ENCODE data around the gene MED12.

DNA sequence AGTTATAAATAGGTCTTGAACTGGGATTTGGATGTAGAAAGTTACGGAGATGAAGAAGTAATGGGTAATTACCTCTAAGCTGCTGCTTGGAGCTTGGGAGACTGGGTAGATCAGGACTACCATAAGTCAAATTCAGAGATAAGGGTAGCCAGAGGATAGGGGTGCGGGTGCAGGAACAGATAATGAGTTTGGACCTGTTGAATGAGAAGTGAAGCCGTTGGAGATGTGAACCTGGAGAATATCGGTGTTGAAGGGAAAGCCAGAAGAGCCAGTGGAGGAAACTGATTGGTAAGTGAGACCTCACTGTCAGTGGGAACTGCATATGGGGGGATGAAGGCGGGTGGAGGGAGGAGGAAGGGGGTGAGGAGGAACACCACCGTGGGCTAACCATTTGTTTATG is 23.4 kb upstream of the MED12 start:
- TF ChIP-seq, protein P1, sequence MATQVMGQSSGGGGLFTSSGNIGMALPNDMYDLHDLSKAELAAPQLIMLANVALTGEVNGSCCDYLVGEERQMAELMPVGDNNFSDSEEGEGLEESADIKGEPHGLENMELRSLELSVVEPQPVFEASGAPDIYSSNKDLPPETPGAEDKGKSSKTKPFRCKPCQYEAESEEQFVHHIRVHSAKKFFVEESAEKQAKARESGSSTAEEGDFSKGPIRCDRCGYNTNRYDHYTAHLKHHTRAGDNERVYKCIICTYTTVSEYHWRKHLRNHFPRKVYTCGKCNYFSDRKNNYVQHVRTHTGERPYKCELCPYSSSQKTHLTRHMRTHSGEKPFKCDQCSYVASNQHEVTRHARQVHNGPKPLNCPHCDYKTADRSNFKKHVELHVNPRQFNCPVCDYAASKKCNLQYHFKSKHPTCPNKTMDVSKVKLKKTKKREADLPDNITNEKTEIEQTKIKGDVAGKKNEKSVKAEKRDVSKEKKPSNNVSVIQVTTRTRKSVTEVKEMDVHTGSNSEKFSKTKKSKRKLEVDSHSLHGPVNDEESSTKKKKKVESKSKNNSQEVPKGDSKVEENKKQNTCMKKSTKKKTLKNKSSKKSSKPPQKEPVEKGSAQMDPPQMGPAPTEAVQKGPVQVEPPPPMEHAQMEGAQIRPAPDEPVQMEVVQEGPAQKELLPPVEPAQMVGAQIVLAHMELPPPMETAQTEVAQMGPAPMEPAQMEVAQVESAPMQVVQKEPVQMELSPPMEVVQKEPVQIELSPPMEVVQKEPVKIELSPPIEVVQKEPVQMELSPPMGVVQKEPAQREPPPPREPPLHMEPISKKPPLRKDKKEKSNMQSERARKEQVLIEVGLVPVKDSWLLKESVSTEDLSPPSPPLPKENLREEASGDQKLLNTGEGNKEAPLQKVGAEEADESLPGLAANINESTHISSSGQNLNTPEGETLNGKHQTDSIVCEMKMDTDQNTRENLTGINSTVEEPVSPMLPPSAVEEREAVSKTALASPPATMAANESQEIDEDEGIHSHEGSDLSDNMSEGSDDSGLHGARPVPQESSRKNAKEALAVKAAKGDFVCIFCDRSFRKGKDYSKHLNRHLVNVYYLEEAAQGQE (IDR thresholded peaks at IDR 0.05; ENCODE audit: unreplicated experiment) = no peak
- no peak for TF ChIP-seq POLR2AphosphoS5 (IDR thresholded peaks at IDR 0.05; ENCODE audit: low read depth)
- TF ChIP-seq, protein P2, sequence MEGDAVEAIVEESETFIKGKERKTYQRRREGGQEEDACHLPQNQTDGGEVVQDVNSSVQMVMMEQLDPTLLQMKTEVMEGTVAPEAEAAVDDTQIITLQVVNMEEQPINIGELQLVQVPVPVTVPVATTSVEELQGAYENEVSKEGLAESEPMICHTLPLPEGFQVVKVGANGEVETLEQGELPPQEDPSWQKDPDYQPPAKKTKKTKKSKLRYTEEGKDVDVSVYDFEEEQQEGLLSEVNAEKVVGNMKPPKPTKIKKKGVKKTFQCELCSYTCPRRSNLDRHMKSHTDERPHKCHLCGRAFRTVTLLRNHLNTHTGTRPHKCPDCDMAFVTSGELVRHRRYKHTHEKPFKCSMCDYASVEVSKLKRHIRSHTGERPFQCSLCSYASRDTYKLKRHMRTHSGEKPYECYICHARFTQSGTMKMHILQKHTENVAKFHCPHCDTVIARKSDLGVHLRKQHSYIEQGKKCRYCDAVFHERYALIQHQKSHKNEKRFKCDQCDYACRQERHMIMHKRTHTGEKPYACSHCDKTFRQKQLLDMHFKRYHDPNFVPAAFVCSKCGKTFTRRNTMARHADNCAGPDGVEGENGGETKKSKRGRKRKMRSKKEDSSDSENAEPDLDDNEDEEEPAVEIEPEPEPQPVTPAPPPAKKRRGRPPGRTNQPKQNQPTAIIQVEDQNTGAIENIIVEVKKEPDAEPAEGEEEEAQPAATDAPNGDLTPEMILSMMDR (conservative IDR thresholded peaks at IDR 0.05; ENCODE audit: low read depth in 2 of 2) = no peak
- TF ChIP-seq EZH2 (IDR thresholded peaks at IDR 0.05; ENCODE audit: low read depth, unreplicated experiment) = no peak
- TF ChIP-seq ZNF114 (CRISPR knock-in tag; IDR thresholded peaks at IDR 0.05) = no peak
- TF ChIP-seq, protein P3, sequence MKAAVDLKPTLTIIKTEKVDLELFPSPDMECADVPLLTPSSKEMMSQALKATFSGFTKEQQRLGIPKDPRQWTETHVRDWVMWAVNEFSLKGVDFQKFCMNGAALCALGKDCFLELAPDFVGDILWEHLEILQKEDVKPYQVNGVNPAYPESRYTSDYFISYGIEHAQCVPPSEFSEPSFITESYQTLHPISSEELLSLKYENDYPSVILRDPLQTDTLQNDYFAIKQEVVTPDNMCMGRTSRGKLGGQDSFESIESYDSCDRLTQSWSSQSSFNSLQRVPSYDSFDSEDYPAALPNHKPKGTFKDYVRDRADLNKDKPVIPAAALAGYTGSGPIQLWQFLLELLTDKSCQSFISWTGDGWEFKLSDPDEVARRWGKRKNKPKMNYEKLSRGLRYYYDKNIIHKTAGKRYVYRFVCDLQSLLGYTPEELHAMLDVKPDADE (IDR thresholded peaks at IDR 0.05) = no peak
- TF ChIP-seq ZNF331 (CRISPR knock-in tag; IDR thresholded peaks at IDR 0.05; ENCODE audit: low read depth) = no peak

Data from GM23338 (cell line).